ENCODE data around the gene C16orf90. TPM values are rescaled to one million over a fixed set of nuclear protein-coding genes. Genes with fewer than 3 reads are reported as not detected.

Gene C16orf90
- total RNA-seq, 4 donors from 2014 or later: not detected

- no peak for TF ChIP-seq CTCF (IDR thresholded peaks at IDR 0.05)
- no peak for DNase-seq (ENCODE audit: low spot score)
- ATAC-seq (ENCODE audit: low FRiP score): no peak
Measured at GRCh38 chr16:3490911-3491629, 4.2 kb downstream of the C16orf90 start.

- TF ChIP-seq CTCF (IDR thresholded peaks at IDR 0.05): no peak
Measured at GRCh38 chr16:3488801-3489200, 6.5 kb downstream of the C16orf90 start.

GRCh38 chr16:3487521-3488410 is 7.5 kb downstream of the C16orf90 start:
- ATAC-seq (ENCODE audit: low FRiP score) (no peak), DNase-seq (ENCODE audit: low spot score) (no peak)
- TF ChIP-seq CTCF (IDR thresholded peaks at IDR 0.05): no peak

More at GRCh38 chr16:3488801-3489200, 6.5 kb downstream of the C16orf90 start:
- ATAC-seq (ENCODE audit: low FRiP score) (no peak), DNase-seq (ENCODE audit: low spot score) (no peak)

- DNase-seq (ENCODE audit: low spot score): no peak
- ATAC-seq (ENCODE audit: low FRiP score): no peak
- no peak for TF ChIP-seq CTCF (IDR thresholded peaks at IDR 0.05)
Measured at GRCh38 chr16:3486506-3487215, 8.6 kb downstream of the C16orf90 start.

- no peak for ATAC-seq (ENCODE audit: low FRiP score)
- no peak for TF ChIP-seq CTCF (IDR thresholded peaks at IDR 0.05)
- DNase-seq (ENCODE audit: low spot score): no peak
Measured at GRCh38 chr16:3485821-3486505, 9.3 kb downstream of the C16orf90 start.

- DNase-seq (ENCODE audit: low spot score): no peak
- TF ChIP-seq CTCF (IDR thresholded peaks at IDR 0.05): no peak
- ATAC-seq (ENCODE audit: low FRiP score): no peak
Measured at GRCh38 chr16:3485097-3485745, 10.1 kb downstream of the C16orf90 start.
